ENCODE measurements around the gene TBX1.

TBX1 gene

DNA sequence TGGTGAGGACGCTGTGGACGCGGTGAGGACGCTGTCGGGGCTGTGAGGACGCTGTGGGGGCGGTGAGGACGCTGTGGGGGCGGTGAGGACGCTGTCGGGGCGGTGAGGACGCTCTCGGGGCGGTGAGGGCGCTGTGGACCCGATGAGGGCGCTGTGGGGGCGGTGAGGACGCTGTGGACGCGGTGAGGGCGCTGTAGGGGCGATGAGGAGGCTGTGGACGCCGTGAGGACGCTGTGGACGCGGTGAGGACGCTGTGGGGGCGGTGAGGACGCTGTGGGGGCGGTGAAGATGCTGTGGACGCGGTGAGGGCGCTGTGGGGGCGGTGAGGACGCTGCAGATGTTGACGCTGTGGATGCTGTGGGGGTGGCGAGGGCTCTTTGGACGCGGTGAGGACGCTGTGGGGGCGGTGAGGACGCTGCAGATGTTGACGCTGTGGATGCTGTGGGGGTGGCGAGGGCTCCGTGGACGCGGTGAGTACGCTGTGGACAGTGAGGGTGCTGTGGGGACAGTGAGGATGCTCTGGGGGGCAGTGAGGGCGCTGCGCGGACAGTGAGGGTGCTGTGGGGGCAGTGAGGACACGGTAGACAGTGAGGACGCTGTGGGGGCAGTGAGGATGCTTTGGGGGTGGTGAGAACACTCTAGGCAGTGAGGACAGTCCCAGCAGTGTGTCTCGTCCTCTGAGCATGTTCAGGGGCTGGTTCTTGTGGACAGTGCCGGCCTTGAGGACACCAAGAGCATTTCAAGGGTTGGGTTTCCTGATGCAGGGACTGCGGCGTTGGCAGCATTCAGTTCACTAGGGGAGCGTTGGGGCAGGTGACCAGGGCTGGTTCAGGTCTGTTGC is 33.0 kb upstream of the TBX1 start:
- no peak overlapping the region for H3K4me2 ChIP-seq
- H2AFZ ChIP-seq (ENCODE audit: low read depth) = no peak overlapping the region
- H3K79me2 ChIP-seq (ENCODE audit: insufficient read depth, low read depth) = no peaks in the 10 kb centered on the region
- no peak overlapping the region for H3K4me3 ChIP-seq (IDR thresholded peaks at IDR 0.05; ENCODE audit: insufficient read depth, low read depth, low read length)
- H3K9ac ChIP-seq = no peak overlapping the region
- peaks cover 9% of the 10 kb centered on the region; the same call in 1 of the 2 replicates for H3K27me3 ChIP-seq (ENCODE audit: insufficient read depth, low read depth)
- no peaks in the 10 kb centered on the region for H3K36me3 ChIP-seq (ENCODE audit: insufficient read depth)
- H3K4me1 ChIP-seq (ENCODE audit: low read depth, poor library complexity, severe bottlenecking) = no peaks in the 10 kb centered on the region
- H4K20me1 ChIP-seq (ENCODE audit: insufficient read depth) = no peaks in the 10 kb centered on the region
- TF ChIP-seq, protein P1, sequence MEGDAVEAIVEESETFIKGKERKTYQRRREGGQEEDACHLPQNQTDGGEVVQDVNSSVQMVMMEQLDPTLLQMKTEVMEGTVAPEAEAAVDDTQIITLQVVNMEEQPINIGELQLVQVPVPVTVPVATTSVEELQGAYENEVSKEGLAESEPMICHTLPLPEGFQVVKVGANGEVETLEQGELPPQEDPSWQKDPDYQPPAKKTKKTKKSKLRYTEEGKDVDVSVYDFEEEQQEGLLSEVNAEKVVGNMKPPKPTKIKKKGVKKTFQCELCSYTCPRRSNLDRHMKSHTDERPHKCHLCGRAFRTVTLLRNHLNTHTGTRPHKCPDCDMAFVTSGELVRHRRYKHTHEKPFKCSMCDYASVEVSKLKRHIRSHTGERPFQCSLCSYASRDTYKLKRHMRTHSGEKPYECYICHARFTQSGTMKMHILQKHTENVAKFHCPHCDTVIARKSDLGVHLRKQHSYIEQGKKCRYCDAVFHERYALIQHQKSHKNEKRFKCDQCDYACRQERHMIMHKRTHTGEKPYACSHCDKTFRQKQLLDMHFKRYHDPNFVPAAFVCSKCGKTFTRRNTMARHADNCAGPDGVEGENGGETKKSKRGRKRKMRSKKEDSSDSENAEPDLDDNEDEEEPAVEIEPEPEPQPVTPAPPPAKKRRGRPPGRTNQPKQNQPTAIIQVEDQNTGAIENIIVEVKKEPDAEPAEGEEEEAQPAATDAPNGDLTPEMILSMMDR (conservative IDR thresholded peaks at IDR 0.05; ENCODE audit: low read depth, low read length) = no peak
- no peak overlapping the region for H3K27ac ChIP-seq

DNA sequence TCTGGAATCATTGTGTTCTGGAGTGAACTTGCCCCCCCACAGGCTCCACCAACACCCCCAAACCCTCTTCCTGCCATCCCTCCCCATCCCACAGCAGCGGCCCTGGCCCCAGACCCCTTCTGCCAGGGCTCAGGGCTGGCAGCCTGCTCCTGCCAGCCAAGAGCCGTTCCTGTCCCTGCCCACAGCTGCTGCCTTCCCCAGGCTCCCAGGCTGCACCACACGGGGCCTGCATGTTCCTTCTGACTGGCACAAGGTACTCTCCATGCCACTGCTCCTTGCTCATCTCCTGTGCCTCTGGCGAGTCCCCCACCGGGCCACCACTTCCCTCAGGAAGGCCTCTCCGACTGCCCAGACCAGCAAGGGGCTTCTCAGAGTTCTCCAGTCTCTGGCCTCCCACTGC is 32.3 kb upstream of the TBX1 start:
- Histone ChIP-seq H2AFZ (ENCODE audit: low read depth) (no peak overlapping the region), H3K4me1 (ENCODE audit: low read depth, poor library complexity, severe bottlenecking) (no peaks in the 10 kb centered on the region), H3K79me2 (ENCODE audit: insufficient read depth, low read depth) (no peaks in the 10 kb centered on the region), H3K4me2 (no peak overlapping the region), H4K20me1 (ENCODE audit: insufficient read depth) (no peaks in the 10 kb centered on the region), H3K27ac (no peak overlapping the region), H3K9ac (no peak overlapping the region), H3K27me3 (ENCODE audit: insufficient read depth, low read depth) (peaks cover 9% of the 10 kb centered on the region; the same call in 1 of the 2 replicates), H3K4me3 (IDR thresholded peaks at IDR 0.05; ENCODE audit: insufficient read depth, low read depth, low read length) (no peak overlapping the region), H3K36me3 (ENCODE audit: insufficient read depth) (no peaks in the 10 kb centered on the region)
- TF ChIP-seq, protein P1 (conservative IDR thresholded peaks at IDR 0.05; ENCODE audit: low read depth, low read length) = no peak

DNA sequence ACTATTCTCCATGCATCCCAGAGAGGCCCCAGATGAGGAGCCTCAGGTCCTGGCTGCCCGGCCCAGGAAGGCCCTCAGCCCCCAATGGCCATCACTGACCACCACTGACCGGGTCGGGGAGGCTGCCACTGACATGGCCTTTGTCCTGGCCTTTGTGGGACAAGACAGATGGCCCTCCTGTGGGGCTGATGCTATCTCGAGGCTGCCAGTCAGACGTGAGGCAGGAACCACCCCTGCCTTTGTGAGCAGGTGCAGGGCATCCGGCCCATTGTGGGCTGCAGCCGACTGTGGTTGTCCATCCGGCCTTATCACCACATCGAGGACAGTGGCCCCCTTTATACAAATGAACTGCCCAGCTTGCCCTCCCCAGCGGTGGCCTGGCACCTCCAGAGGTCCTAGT is 31.7 kb upstream of the TBX1 start:
- no peaks in the 10 kb centered on the region for H3K4me1 ChIP-seq (ENCODE audit: low read depth, poor library complexity, severe bottlenecking)
- no peak overlapping the region for H3K4me3 ChIP-seq (IDR thresholded peaks at IDR 0.05; ENCODE audit: insufficient read depth, low read depth, low read length)
- H3K27ac ChIP-seq = no peak overlapping the region
- H3K79me2 ChIP-seq (ENCODE audit: insufficient read depth, low read depth) = no peaks in the 10 kb centered on the region
- H2AFZ ChIP-seq (ENCODE audit: low read depth) = no peak overlapping the region
- TF ChIP-seq, protein P1 (conservative IDR thresholded peaks at IDR 0.05; ENCODE audit: low read depth, low read length) = no peak
- H3K27me3 ChIP-seq (ENCODE audit: insufficient read depth, low read depth) = peaks cover 9% of the 10 kb centered on the region; the same call in 1 of the 2 replicates
- H3K9ac ChIP-seq = no peak overlapping the region
- no peaks in the 10 kb centered on the region for H3K36me3 ChIP-seq (ENCODE audit: insufficient read depth)
- H3K4me2 ChIP-seq = no peak overlapping the region
- H4K20me1 ChIP-seq (ENCODE audit: insufficient read depth) = no peaks in the 10 kb centered on the region

DNA sequence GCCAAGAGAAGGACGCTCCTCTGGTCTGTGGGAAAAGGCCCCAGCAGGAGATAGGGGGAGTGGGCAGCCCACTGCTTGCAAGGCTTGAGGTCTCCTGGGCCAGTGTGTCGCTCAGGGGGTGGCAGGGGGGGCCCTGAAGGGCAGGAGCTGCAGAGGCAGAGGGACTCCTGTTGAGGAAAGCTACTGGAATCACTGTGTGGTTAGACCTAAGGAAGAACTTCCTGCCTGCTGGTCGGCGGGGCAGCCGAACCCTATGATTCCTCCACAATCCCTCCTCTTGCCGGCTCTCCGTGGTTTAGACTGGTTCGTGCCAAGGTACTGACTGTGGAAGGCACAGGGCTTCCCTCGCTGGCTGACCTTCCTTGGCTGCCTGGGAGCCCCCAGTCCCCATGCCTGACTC is 31.1 kb upstream of the TBX1 start:
- Histone ChIP-seq H3K27ac (no peak overlapping the region), H3K27me3 (ENCODE audit: insufficient read depth, low read depth) (peaks cover 9% of the 10 kb centered on the region; the same call in 1 of the 2 replicates), H3K79me2 (ENCODE audit: insufficient read depth, low read depth) (no peaks in the 10 kb centered on the region), H3K9ac (no peak overlapping the region), H2AFZ (ENCODE audit: low read depth) (no peak overlapping the region), H3K36me3 (ENCODE audit: insufficient read depth) (no peaks in the 10 kb centered on the region), H4K20me1 (ENCODE audit: insufficient read depth) (no peaks in the 10 kb centered on the region), H3K4me2 (no peak overlapping the region), H3K4me3 (IDR thresholded peaks at IDR 0.05; ENCODE audit: insufficient read depth, low read depth, low read length) (no peak overlapping the region), H3K4me1 (ENCODE audit: low read depth, poor library complexity, severe bottlenecking) (no peaks in the 10 kb centered on the region)
- TF ChIP-seq, protein P1 (conservative IDR thresholded peaks at IDR 0.05; ENCODE audit: low read depth, low read length) = no peak
